ENCODE results near the gene CNTN4.

DNA sequence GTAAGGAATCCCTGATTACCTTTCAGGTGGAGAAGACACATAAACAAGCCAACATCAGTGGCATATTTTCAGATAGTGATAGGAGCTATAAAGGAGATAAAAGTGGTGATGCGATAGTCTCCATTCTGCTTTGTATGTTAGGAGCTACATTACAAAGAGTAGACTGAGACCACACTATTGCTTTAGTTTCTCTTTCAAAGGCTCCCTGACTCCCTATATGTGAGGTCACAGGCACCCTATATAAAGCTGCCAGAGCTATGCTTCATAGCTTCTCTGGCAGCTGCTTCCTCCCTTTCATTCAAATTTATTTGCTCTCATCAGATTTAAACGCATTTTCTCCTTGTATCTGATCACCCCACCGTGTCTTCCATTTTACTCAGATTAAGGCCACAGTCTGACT, 544.9 kb downstream of the CNTN4 start:
- no peak for TF ChIP-seq SUZ12 (IDR thresholded peaks at IDR 0.05; ENCODE audit: extremely low read depth, insufficient read depth, insufficient read length)
- TF ChIP-seq ZNF274 (IDR thresholded peaks at IDR 0.05; ENCODE audit: low read depth, low read length) = no peak
- no peak for TF ChIP-seq YY1 (IDR thresholded peaks at IDR 0.05; ENCODE audit: insufficient read depth, insufficient read length)
